GM18505 (cell line): Measurements from ENCODE around the gene GPR183.

Experiments used
- ATAC-seq: cut with Tn5 transposase; IDR thresholded peaks from one replicate; pipeline ENCODE4 v1.9.1; 2021; ENCODE audit not compliant: unreplicated experiment
- POLR2A ChIP-seq: IDR thresholded peaks from 4 replicates; pipeline ENCODE4 v1.6.1; 2011; ENCODE audit warnings: borderline replicate concordance; ENCODE audit not compliant: insufficient read depth, insufficient read length; ENCODE audit errors: extremely low read depth

The GPR183 gene

GRCh38 chr13:99301913-99302636, 5.1 kb downstream of the GPR183 start:
- TF ChIP-seq POLR2A, result no peak
- ATAC-seq, result no peak

DNA sequence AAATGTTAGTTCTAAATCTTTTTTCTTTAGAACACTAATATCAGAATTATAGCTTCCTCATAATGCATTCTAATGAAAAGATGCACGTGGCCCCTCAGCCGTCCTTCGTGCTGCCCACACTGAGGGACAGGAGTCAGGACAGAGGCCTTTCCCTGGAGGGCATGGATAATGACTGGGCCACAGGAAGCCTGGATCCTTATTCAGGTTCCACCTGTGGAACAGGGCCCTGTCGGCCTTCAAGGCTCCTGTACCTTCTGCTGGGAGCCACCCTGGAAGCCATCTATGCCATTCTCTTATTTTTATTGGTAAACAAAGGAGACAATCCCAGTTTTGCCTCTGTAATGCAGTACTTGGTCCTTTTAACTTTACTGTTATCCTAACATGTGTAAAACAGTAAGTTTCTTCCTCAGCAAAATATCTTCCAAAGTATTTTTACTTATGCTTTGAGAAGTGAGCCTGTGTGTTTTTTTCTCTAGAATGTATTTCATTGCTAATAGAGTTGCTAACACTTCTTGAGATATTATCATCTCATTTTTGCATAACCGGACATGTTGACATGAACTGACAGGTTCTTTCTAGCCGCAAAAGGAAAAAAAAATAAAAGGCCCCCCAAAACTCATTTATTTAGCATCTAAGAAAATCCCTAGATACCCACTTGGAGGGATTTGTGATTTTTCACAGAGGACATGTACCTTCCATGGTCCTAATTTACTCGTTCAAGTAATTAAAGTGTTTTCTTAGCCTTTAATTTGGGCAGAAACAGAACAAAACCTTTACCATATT, 6.0 kb downstream of the GPR183 start:
- no peak for ATAC-seq
- peak; percentile 42 for TF ChIP-seq POLR2A

DNA sequence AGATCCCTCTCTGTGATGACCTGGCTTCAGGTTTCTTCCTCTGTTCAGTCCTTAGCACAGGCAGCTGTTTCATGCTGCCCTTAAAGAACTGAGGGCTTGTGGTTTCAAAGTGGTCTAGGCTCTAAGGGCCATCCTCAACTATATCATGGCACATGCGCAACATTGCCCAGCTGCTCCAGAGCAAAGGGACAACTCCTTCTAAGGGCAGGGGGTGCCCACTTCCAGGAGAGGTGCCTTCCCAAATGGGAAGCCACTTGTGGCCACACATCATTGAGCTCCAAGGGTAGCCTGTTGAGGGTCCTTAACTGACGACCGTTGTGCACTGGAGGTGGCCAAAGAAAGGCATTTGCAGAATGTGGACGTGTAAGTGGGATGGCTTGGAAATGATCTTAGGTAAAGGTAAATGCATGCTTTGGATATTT, 7.3 kb downstream of the GPR183 start:
- peak; percentile 9 for TF ChIP-seq POLR2A
- ATAC-seq, result no peak

DNA sequence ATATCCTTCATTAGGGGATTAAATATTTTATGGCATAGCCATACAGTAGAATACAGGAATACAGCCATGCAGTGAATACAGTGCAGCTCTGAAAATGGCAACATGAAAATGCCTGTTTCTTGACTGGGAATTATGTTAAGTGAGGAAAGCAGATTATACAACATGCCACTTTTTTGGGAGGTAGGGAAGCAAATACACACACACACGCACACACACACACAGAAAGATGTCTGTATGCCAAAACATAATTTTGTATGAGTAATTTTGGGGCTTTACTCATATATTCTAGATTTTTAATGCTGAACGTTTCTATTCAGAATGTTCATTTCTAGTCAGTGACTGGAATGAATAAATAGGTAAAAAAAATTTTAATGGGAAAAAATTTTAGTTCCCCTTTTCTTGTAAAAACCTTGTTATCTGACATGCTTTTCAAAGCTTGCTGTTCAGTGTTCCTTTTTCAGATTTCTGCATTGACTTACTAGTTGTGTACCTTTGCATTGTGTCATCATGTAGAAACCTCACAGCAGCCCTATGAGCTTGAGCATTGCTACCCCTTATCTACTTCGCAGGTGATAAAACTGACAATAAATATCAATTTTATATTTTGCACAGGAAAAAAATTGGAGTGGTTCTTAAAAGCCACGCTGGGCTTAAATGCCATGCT, 7.8 kb downstream of the GPR183 start:
- ATAC-seq, result no peak
- TF ChIP-seq POLR2A, result no peak

- TF ChIP-seq POLR2A, result no peak
- no peak for ATAC-seq
Observed at GRCh38 chr13:99298056-99298455, 9.1 kb downstream of the GPR183 start.

DNA sequence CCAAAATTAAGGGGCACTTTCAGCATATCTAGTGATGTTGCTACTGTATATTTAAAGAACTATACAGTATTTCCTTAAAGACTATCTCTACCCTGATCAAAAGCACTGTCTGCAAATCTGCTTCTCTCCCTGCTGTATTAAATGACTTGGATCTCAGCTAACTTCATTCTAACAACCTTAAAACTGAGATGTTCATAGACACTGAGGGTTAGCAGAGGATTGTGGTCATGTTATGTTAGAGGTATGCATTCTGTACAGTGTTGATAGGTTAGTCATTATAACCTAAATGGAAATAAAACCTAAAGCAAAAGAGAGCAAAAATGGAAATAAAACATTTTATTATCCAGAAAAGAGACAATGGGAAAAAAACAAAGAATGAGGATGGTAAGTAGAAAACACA, 9.9 kb downstream of the GPR183 start:
- no peak for TF ChIP-seq POLR2A
- no peak for ATAC-seq

- no peak for ATAC-seq
- TF ChIP-seq POLR2A, result no peak
Observed at GRCh38 chr13:99296398-99296797, 10.8 kb downstream of the GPR183 start.

- ATAC-seq, result no peak
- peak; percentile 24 for TF ChIP-seq POLR2A
Observed at GRCh38 chr13:99295488-99296252, 11.5 kb downstream of the GPR183 start.

DNA sequence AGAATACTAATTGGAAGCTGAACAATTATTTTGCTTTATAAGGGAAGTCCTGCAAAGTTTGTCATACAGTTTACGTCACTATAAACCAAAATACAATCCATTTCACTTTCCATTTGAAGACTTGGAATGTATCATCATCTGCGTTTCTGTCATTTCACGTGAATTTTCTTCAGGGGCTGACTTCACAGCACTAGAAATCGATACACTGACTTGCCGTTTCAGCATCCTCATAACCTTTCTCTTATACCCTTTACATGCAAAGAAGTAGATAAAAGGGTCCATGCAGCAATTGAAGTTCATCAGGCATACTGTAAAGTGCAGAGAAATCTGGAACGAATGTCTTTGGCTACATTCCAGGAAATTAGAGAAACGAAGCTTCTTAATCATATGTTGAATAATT, 12.2 kb downstream of the GPR183 start:
- TF ChIP-seq POLR2A, result no peak
- ATAC-seq, result no peak

DNA sequence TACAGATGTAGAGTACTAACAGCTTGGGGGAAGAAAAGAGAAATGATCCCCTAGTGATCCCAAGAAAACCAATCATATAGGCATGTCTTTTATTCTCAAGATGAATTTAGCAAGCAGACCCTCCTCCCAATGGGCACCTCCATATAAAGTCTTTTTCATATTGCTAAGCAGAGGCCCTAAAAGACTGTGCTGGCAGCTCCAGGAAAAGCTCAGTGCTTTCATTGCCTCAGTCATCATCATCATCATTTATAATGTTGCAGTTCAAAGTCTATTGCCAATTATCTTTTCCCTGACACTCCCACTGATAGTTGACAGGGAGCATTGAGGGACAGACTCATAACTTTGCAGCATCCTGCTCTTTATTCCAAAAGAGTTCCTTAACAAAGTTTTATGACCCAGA, 13.0 kb downstream of the GPR183 start:
- ATAC-seq, result no peak
- TF ChIP-seq POLR2A, result peak; percentile 18

- ATAC-seq, result no peak
- TF ChIP-seq POLR2A, result no peak
Observed at GRCh38 chr13:99293178-99293577, 14.0 kb downstream of the GPR183 start.

GRCh38 chr13:99290894-99291293, 16.3 kb downstream of the GPR183 start:
- no peak for ATAC-seq
- TF ChIP-seq POLR2A, result no peak
